Measurements from ENCODE around the gene RNF130.

DNA sequence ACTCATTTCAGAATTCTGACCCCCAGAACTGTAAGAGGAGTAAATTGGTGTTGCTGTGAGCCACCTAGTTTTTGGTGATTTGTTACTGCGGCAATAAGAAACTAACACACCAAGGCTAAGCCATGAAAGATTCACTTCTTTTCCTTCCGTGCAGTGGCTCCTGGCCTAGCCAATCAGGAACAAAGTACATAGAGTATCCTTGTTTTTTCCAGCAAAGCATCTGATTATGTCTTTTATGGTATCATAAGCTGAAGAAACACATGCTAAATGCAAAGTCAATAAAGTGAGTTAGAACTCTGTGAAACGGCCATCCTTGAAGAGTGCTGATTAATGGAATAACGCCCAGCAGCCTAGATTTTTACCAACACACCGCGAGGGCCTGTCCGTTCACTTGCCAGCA, 11.4 kb downstream of the RNF130 start:
- TF ChIP-seq POLR2AphosphoS5 (IDR thresholded peaks at IDR 0.05): no peak
- no peak for TF ChIP-seq EP300 (IDR thresholded peaks at IDR 0.05)
